Stomach (tissue), 4 donors: Measurements from ENCODE around the gene TGM2.

Experiments used
- POLR2A ChIP-seq, 4 donors: fragments of 450-650 bp; IDR thresholded peaks; one replicate each; pipeline ENCODE4 v1.6.1; 2016; ENCODE audit warnings: antibody characterized with exemption in 4 of 4, control low read depth in 2 of 4, mild to moderate bottlenecking in 1 of 4, moderate library complexity in 1 of 4
- POLR2AphosphoS5 ChIP-seq, 3 donors: sonication (generic); formaldehyde crosslinking; IDR thresholded peaks; one replicate each; pipeline ENCODE4 v1.6.1; 2016; ENCODE audit warnings: antibody characterized with exemption in 3 of 3
- TF ChIP-seq, protein P1 (sequence below), 7 experiments: fragments of 450-650 bp in 4 of 7; fragments of 200-600 bp in 3 of 7; sonication (generic) in 3 of 7; IDR thresholded peaks; one replicate each; pipeline ENCODE4 v1.5.1; 2016 to 2019; ENCODE audit warnings: antibody characterized with exemption in 7 of 7, control low read depth in 2 of 7, mild to moderate bottlenecking in 1 of 7

DNA sequence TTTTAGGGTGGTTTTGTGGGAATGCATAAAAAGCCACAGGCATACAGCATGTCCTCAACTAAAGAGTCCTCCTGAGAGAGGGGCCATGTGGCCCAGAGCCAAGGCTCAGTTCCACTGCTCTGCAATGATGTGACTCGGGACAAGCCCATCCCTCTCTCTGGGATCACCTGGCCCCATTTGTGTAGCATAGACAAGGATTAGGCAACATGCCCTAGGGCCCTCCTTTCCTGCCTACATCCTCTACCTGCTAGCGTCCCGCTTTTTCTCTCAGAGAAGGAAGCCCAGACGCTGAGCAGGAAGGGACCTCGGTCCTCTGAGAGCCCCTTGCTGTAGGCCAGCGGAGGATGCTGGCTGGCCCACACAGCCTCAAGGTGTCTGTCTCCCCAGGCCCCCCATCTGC, 8.8 kb downstream of the TGM2 start:
- TF ChIP-seq, protein P1, sequence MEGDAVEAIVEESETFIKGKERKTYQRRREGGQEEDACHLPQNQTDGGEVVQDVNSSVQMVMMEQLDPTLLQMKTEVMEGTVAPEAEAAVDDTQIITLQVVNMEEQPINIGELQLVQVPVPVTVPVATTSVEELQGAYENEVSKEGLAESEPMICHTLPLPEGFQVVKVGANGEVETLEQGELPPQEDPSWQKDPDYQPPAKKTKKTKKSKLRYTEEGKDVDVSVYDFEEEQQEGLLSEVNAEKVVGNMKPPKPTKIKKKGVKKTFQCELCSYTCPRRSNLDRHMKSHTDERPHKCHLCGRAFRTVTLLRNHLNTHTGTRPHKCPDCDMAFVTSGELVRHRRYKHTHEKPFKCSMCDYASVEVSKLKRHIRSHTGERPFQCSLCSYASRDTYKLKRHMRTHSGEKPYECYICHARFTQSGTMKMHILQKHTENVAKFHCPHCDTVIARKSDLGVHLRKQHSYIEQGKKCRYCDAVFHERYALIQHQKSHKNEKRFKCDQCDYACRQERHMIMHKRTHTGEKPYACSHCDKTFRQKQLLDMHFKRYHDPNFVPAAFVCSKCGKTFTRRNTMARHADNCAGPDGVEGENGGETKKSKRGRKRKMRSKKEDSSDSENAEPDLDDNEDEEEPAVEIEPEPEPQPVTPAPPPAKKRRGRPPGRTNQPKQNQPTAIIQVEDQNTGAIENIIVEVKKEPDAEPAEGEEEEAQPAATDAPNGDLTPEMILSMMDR (IDR thresholded peaks at IDR 0.05) = no peak
- TF ChIP-seq POLR2AphosphoS5 (IDR thresholded peaks at IDR 0.05) (no peak), POLR2A (IDR thresholded peaks at IDR 0.05) (no peak)
